Activated T-helper 2 cell treated with anti-CD3 and anti-CD28 coated beads, Interferon-gamma antibody, Interleukin-2, Interleukin-4, amounts not matched to agents 10 μg/mL and 5 μg/mL and 100 μg/mL, durations not matched to agents 14 hours and 24 hours and 36 hours (primary cell): ENCODE results near the gene FBXO11. TPM values are rescaled to one million over a fixed set of nuclear protein-coding genes. Genes with fewer than 3 reads are reported as not detected.

Source experiments
- DNase-seq: peaks from one replicate; pipeline ENCODE4 v3.0.0; 2021; ENCODE audit warnings: low spot score
- H3K27ac Mint-ChIP-seq: one replicate; pipeline ENCODE4 v1.8.0; 2021; ENCODE audit warnings: mixed read lengths
- H3K27me3 Mint-ChIP-seq: one replicate; pipeline ENCODE4 v1.8.0; 2021; ENCODE audit warnings: low read depth, mixed read lengths
- H3K36me3 Mint-ChIP-seq: one replicate; pipeline ENCODE4 v1.8.0; 2021; ENCODE audit warnings: low read depth, mixed read lengths
- H3K4me1 Mint-ChIP-seq: one replicate; pipeline ENCODE4 v1.8.0; 2021; ENCODE audit warnings: low read depth, mixed read lengths
- H3K4me3 Mint-ChIP-seq: one replicate; pipeline ENCODE4 v1.8.0; 2021; ENCODE audit warnings: low read depth, mild to moderate bottlenecking, moderate library complexity, mixed read lengths
- H3K9me3 Mint-ChIP-seq: one replicate; pipeline ENCODE4 v1.8.0; 2021; ENCODE audit warnings: mixed read lengths
- intact Hi-C: fragments of 100-400 bp; cut with micrococcal nuclease; formaldehyde crosslinking; loops from one replicate; pipeline ENCODE4 v1.15.1; 2023
- total RNA-seq: library from RNA; stranded (reverse); gene quantifications from 2 replicates; pipeline ENCODE4 v1.2.3, GENCODE V29; 2022

FBXO11 gene
- total RNA-seq, 1 donor from 2014 or later = 58.6 TPM

GRCh38 chr2:47891369-47892337 lies 14.6 kb downstream of the FBXO11 start:
- H3K9me3 Mint-ChIP-seq = no peaks in the 10 kb centered on the region
- H3K4me3 Mint-ChIP-seq = no peak overlapping the region
- no peaks in the 10 kb centered on the region for H3K27me3 Mint-ChIP-seq
- DNase-seq = no peak
- intact Hi-C loops = no loop called here
- peaks cover 40% of the 10 kb centered on the region for H3K36me3 Mint-ChIP-seq
- peak overlapping the region; percentile 22 for H3K27ac Mint-ChIP-seq
- H3K4me1 Mint-ChIP-seq = peaks cover 48% of the 10 kb centered on the region

DNA sequence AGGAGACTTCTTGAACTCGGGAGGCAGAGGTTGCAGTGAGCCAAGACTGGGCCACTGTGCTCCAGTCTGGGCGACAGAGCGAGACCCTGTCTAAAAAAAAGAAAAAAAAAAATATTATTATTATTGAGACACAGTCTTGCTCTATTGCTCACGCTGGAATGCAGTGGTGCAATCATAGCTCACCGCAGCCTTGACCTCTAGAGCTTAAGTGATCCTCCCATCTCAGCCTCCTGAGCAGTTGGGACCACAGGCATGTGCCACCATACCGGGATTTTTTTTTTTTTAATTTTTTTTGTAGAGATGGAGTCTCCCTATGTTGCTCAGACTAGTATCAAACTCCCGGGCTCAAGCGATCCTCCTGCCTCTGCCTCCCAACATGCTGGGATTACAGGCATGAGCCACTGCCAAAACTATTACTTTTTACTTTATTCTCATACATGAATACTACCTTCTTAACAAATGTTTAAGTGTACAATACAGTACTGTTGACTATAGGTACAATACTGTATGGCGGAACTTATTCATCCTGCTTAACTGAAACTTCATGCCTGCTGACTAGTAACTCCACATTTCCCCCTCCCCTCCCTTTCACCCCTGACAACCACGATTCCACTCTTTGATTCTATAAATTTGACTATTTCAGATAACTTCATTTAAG lies 15.5 kb downstream of the FBXO11 start:
- Mint-ChIP-seq H3K36me3 (peaks cover 34% of the 10 kb centered on the region), H3K4me3 (no peak overlapping the region), H3K9me3 (no peaks in the 10 kb centered on the region), H3K27me3 (no peaks in the 10 kb centered on the region), H3K4me1 (peaks cover 42% of the 10 kb centered on the region), H3K27ac (peak overlapping the region; percentile 22)
- intact Hi-C loops = no loop called here
- DNase-seq = no peak

GRCh38 chr2:47888581-47889280 lies 17.6 kb downstream of the FBXO11 start:
- peaks cover 37% of the 10 kb centered on the region for H3K4me1 Mint-ChIP-seq
- peak overlapping the region; percentile 59 for H3K27ac Mint-ChIP-seq
- peaks cover 4% of the 10 kb centered on the region for H3K9me3 Mint-ChIP-seq
- H3K36me3 Mint-ChIP-seq = peaks cover 45% of the 10 kb centered on the region
- H3K4me3 Mint-ChIP-seq = no peak overlapping the region
- intact Hi-C loops = no loop called here
- no peak for DNase-seq
- H3K27me3 Mint-ChIP-seq = no peaks in the 10 kb centered on the region

GRCh38 chr2:47876912-47877311 lies 29.4 kb downstream of the FBXO11 start:
- H3K4me3 Mint-ChIP-seq = no peak overlapping the region
- intact Hi-C loops = no loop called here
- no peak for DNase-seq
- no peak overlapping the region for H3K27ac Mint-ChIP-seq
- no peaks in the 10 kb centered on the region for H3K27me3 Mint-ChIP-seq
- H3K4me1 Mint-ChIP-seq = peaks cover 24% of the 10 kb centered on the region
- peaks cover under 1% of the 10 kb centered on the region for H3K9me3 Mint-ChIP-seq
- H3K36me3 Mint-ChIP-seq = peaks cover 35% of the 10 kb centered on the region

GRCh38 chr2:47872941-47873340 lies 33.4 kb downstream of the FBXO11 start:
- Mint-ChIP-seq H3K4me3 (no peak overlapping the region), H3K27me3 (no peaks in the 10 kb centered on the region), H3K27ac (no peak overlapping the region), H3K9me3 (no peaks in the 10 kb centered on the region), H3K36me3 (peaks cover 46% of the 10 kb centered on the region), H3K4me1 (peaks cover 35% of the 10 kb centered on the region)
- intact Hi-C loops = no loop called here
- DNase-seq = no peak

DNA sequence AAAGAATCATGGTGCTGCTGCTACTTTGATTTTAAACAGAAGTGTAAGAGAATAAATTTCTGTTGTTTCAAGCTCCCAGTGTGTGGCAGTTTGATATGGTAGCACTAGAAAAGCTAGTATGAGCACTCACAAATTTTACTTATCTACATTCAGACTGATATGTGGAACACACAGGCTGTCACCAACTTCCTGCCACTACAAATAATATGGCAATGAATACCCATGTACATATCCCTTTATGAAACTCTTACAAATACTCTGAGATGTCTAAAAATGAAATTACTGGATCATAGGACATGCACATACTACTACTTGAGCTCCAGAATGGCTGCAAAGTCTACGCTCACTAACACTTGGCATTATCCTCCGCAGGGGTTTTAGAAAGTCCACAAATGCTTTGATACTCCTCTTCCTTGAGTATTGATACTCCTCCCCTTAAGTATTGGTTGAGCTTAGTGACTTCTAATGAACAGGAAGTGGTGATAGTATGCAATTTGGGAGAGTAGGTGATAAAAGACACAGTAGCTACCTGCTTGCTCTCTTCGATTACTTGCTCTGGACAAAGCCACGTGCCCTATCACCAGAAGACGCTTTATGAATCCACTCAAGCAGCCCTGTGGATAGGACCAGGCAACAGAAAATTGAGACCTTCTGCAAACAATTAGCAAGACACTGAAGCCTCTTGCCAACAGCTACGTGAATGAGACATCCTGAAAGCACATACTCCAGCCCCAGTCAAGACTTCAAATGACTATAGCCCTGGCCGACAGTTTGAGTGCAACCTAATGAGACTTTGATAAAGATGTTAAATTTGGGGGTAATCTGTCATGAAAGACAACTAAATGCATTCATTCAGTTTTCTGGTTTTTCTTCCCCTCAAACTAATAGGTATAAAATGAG lies 35.4 kb downstream of the FBXO11 start:
- H3K36me3 Mint-ChIP-seq = peaks cover 46% of the 10 kb centered on the region
- H3K4me1 Mint-ChIP-seq = peaks cover 36% of the 10 kb centered on the region
- intact Hi-C loops = no loop called here
- H3K27me3 Mint-ChIP-seq = no peaks in the 10 kb centered on the region
- no peak overlapping the region for H3K27ac Mint-ChIP-seq
- H3K4me3 Mint-ChIP-seq = no peak overlapping the region
- DNase-seq = no peak
- no peaks in the 10 kb centered on the region for H3K9me3 Mint-ChIP-seq

DNA sequence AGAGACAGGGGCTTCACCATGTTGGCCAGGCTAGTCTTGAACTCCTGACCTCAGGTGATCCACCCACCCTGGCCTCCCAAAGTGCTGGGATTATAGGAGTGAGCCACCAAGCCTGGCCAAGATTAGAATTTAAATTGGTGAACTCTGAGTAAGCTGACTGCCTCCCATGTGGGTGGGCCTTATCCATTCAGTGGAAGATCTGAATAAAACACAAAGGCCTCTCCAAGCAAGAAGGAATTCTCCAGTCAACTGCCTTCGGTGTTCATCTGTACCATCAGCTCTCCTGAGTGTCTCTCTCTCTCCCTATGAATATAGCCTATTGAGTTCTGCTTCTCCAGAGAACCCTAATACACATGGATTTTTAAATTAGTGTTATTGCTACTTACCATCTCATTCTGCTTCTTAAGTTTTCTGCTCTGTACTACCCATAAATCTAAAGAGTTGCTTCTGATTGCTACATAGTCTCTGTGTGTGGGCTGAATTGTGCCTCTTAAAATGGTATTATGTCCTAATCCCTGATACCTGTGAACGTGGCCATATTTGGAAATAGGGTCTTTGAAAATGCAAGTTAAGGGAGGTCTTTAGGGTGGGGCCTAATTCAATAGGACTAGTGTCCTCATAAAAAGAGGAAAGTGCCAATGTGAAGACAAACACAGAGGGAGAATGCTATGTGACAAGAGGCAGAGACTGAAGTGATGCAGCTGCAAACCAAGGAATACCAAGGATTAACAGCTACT lies 36.3 kb downstream of the FBXO11 start:
- intact Hi-C loops = no loop called here
- Mint-ChIP-seq H3K27ac (no peak overlapping the region), H3K27me3 (no peaks in the 10 kb centered on the region), H3K36me3 (peaks cover 46% of the 10 kb centered on the region), H3K4me1 (peaks cover 43% of the 10 kb centered on the region), H3K4me3 (no peak overlapping the region), H3K9me3 (no peaks in the 10 kb centered on the region)
- DNase-seq = no peak

DNA sequence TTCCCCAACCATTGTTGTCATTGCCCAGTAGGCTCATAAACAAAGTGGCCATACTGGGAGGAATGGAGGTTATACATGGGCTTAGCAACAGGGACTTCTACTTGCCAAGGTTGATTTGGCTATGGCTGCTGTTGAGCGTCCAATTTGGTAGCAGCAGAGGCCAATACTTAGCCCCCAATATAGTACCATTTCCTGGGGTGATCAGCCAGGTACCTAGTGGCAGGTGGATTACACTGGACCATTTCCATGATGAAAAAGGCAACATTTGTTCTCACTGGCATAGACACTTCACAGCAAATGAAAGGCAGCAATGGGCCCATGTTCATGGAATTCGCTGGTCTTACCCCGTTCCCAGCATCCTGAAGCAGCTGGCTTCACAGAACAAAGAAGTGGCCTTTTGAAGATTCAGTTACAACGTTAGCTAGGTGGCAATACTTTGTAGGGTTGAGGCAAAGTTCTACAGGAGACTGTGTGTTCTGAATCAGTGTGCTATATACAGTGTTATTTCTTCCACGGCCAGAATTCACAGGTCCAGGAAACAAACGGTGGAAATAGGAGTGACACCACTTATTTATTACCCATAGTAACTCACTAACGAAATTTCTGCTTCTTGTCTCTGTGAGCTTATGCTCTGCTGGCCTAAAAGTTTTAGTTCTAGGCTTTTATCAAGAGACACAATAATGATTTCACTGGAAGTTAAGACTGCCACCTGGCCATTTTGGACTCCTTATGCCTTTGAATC lies 37.5 kb downstream of the FBXO11 start:
- no peaks in the 10 kb centered on the region for H3K9me3 Mint-ChIP-seq
- H3K36me3 Mint-ChIP-seq = peaks cover 46% of the 10 kb centered on the region
- H3K27me3 Mint-ChIP-seq = no peaks in the 10 kb centered on the region
- no peak overlapping the region for H3K4me3 Mint-ChIP-seq
- intact Hi-C loops = no loop called here
- H3K4me1 Mint-ChIP-seq = peaks cover 45% of the 10 kb centered on the region
- no peak for DNase-seq
- H3K27ac Mint-ChIP-seq = no peak overlapping the region

- Mint-ChIP-seq H3K9me3 (no peaks in the 10 kb centered on the region), H3K4me3 (no peak overlapping the region), H3K4me1 (peaks cover 40% of the 10 kb centered on the region), H3K27me3 (no peaks in the 10 kb centered on the region), H3K36me3 (peaks cover 39% of the 10 kb centered on the region), H3K27ac (peak overlapping the region; percentile 13)
- intact Hi-C loops = no loop called here
- no peak for DNase-seq
Observed at GRCh38 chr2:47867205-47867604, 39.1 kb downstream of the FBXO11 start.

- Mint-ChIP-seq H3K36me3 (peaks cover 24% of the 10 kb centered on the region), H3K4me3 (no peak overlapping the region), H3K9me3 (no peaks in the 10 kb centered on the region), H3K27me3 (no peaks in the 10 kb centered on the region), H3K27ac (no peak overlapping the region), H3K4me1 (peaks cover 23% of the 10 kb centered on the region)
- intact Hi-C loops = no loop called here
- DNase-seq = no peak
Observed at GRCh38 chr2:47864566-47864965, 41.7 kb downstream of the FBXO11 start.

GRCh38 chr2:47862949-47863348 lies 43.3 kb downstream of the FBXO11 start:
- intact Hi-C loops = no loop called here
- H3K27me3 Mint-ChIP-seq = no peaks in the 10 kb centered on the region

More at GRCh38 chr2:47862949-47863348, 43.3 kb downstream of the FBXO11 start:
- no peak overlapping the region for H3K27ac Mint-ChIP-seq
- H3K4me3 Mint-ChIP-seq = no peak overlapping the region
- no peak for DNase-seq
- peaks cover 11% of the 10 kb centered on the region for H3K36me3 Mint-ChIP-seq
- peaks cover 21% of the 10 kb centered on the region for H3K4me1 Mint-ChIP-seq
- H3K9me3 Mint-ChIP-seq = no peaks in the 10 kb centered on the region
